ENCODE results near the gene TPGS2. TPM values are rescaled to one million over a fixed set of nuclear protein-coding genes. Genes with fewer than 3 reads are reported as not detected.

Gene TPGS2
- polyA plus RNA-seq, 1 experiment: 302 TPM

DNA sequence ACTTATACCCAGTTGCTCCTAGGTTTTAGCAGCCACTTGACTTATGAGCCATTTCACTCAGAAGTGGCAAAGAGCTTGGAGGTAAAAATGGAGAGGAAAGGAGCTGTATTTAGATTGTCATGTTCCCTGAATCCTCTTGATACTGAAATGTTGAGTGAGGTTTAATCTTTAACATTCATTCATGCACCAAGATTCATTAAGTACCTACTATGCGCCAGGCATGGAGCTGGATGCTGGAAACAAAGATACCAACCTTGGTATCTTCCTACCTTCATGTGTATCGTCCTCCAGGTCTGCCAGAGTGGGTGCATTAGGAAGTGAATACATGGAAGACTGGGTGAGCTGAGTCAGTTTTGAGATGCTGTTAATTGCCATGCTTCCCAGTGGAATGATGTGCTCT, 23.7 kb downstream of the TPGS2 start:
- no peak for DNase-seq (ENCODE audit: low read depth, low spot score)
- Histone ChIP-seq H3K4me3 (ENCODE audit: low read depth, low read length) (no peak overlapping the region), H3K27ac (ENCODE audit: low read depth, low read length) (no peak overlapping the region), H3K9me3 (ENCODE audit: control insufficient read depth, insufficient read depth, low read length) (no peaks in the 10 kb centered on the region), H3K27me3 (ENCODE audit: control insufficient read depth, insufficient read depth, low read length) (no peaks in the 10 kb centered on the region)
- TF ChIP-seq, protein P1, sequence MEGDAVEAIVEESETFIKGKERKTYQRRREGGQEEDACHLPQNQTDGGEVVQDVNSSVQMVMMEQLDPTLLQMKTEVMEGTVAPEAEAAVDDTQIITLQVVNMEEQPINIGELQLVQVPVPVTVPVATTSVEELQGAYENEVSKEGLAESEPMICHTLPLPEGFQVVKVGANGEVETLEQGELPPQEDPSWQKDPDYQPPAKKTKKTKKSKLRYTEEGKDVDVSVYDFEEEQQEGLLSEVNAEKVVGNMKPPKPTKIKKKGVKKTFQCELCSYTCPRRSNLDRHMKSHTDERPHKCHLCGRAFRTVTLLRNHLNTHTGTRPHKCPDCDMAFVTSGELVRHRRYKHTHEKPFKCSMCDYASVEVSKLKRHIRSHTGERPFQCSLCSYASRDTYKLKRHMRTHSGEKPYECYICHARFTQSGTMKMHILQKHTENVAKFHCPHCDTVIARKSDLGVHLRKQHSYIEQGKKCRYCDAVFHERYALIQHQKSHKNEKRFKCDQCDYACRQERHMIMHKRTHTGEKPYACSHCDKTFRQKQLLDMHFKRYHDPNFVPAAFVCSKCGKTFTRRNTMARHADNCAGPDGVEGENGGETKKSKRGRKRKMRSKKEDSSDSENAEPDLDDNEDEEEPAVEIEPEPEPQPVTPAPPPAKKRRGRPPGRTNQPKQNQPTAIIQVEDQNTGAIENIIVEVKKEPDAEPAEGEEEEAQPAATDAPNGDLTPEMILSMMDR (IDR thresholded peaks at IDR 0.05; ENCODE audit: low read depth, low read length): no peak
- ChIA-PET CTCF (no interaction called here), POLR2A (no interaction called here)

DNA sequence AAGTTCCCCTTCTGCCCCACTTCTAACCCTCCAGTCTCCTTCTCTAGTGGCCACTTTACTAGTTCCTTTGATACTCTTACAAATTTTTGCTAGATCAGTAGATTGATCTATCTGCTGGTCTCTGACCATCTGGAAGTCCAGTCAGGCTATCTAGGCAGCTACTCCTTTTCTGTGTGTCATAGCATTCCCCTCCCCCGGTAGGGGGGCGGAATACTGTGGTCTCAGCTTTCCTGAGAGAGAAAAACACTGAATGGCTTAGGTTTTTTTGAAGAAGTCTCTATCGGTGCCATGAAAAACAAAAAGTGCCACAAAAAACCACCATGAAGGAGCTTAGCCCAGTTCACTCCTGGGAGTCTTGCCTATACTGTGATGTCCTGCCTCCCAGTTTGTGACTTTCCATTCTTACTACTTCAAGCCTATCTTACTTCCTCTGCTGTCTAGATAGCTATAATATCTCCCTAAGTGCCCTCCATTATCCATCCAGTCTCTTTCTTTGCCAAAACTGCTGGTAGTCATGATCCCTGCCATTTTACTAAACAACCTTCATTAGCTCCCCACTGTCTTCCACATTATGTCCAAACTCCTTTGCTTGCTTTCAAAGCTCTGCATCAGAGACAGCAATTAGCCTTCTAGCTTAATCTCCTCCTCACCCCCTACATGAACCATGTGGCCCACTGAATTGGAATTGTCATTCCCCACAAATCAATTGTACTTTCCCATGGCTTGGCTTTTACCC, 29.9 kb downstream of the TPGS2 start:
- Histone ChIP-seq H3K9me3 (ENCODE audit: control insufficient read depth, insufficient read depth, low read length) (no peaks in the 10 kb centered on the region), H3K27me3 (ENCODE audit: control insufficient read depth, insufficient read depth, low read length) (no peaks in the 10 kb centered on the region), H3K4me3 (ENCODE audit: low read depth, low read length) (no peak overlapping the region), H3K27ac (ENCODE audit: low read depth, low read length) (peak overlapping the region; percentile 12)
- ChIA-PET POLR2A (no interaction called here), CTCF (interaction anchor here (0.8 to 1.8 kb wide), 2 partner anchors 10 to 703 kb away, joined by 3 to 5 read pairs; no protein-coding TSS in a partner anchor)
- TF ChIP-seq, protein P1 (IDR thresholded peaks at IDR 0.05; ENCODE audit: low read depth, low read length): no peak
- no peak for DNase-seq (ENCODE audit: low read depth, low spot score)

GRCh38 chr18:36792634-36793283, 36.0 kb downstream of the TPGS2 start:
- Histone ChIP-seq H3K27me3 (ENCODE audit: control insufficient read depth, insufficient read depth, low read length) (no peaks in the 10 kb centered on the region), H3K27ac (ENCODE audit: low read depth, low read length) (no peak overlapping the region), H3K4me3 (ENCODE audit: low read depth, low read length) (no peak overlapping the region), H3K9me3 (ENCODE audit: control insufficient read depth, insufficient read depth, low read length) (no peaks in the 10 kb centered on the region)
- ChIA-PET CTCF (interaction anchor here (1.3 kb wide), 1 partner anchor 105 kb away, joined by 3 read pairs; no protein-coding TSS in a partner anchor), POLR2A (no interaction called here)
- no peak for DNase-seq (ENCODE audit: low read depth, low spot score)
- TF ChIP-seq, protein P1 (IDR thresholded peaks at IDR 0.05; ENCODE audit: low read depth, low read length): no peak

- Histone ChIP-seq H3K27me3 (ENCODE audit: control insufficient read depth, insufficient read depth, low read length) (no peaks in the 10 kb centered on the region), H3K4me3 (ENCODE audit: low read depth, low read length) (no peak overlapping the region), H3K27ac (ENCODE audit: low read depth, low read length) (no peak overlapping the region), H3K9me3 (ENCODE audit: control insufficient read depth, insufficient read depth, low read length) (no peaks in the 10 kb centered on the region)
- TF ChIP-seq, protein P1 (IDR thresholded peaks at IDR 0.05; ENCODE audit: low read depth, low read length): no peak
- DNase-seq (ENCODE audit: low read depth, low spot score): no peak
- POLR2A ChIA-PET: no interaction called here
- CTCF ChIA-PET: interaction anchor here (1.2 kb wide), 1 partner anchor 24 kb away, joined by 3 read pairs; no protein-coding TSS in a partner anchor
Measured at GRCh38 chr18:36786686-36787085, 42.1 kb downstream of the TPGS2 start.

GRCh38 chr18:36783792-36784191, 45.0 kb downstream of the TPGS2 start:
- H3K27me3 ChIP-seq (ENCODE audit: control insufficient read depth, insufficient read depth, low read length): no peaks in the 10 kb centered on the region
- no peak overlapping the region for H3K27ac ChIP-seq (ENCODE audit: low read depth, low read length)
- TF ChIP-seq, protein P1 (IDR thresholded peaks at IDR 0.05; ENCODE audit: low read depth, low read length): no peak
- POLR2A ChIA-PET: no interaction called here
- CTCF ChIA-PET: no interaction called here
- no peaks in the 10 kb centered on the region for H3K9me3 ChIP-seq (ENCODE audit: control insufficient read depth, insufficient read depth, low read length)
- DNase-seq (ENCODE audit: low read depth, low spot score): no peak
- H3K4me3 ChIP-seq (ENCODE audit: low read depth, low read length): no peak overlapping the region
